GM19372 (cell line): Measurements from ENCODE around the gene PTOV1.
A peak's percentile ranks its signal among the peaks of the same experiment; 100 is the strongest.

Experiments used
- ATAC-seq: cut with Tn5 transposase; IDR thresholded peaks from one replicate; pipeline ENCODE4 v1.9.1; 2021; ENCODE audit warnings: mild to moderate bottlenecking, low read depth, moderate library complexity; ENCODE audit not compliant: unreplicated experiment

PTOV1 gene

GRCh38 chr19:49872245-49873128 lies 21.5 kb downstream of the PTOV1 start:
- no peak for ATAC-seq

DNA sequence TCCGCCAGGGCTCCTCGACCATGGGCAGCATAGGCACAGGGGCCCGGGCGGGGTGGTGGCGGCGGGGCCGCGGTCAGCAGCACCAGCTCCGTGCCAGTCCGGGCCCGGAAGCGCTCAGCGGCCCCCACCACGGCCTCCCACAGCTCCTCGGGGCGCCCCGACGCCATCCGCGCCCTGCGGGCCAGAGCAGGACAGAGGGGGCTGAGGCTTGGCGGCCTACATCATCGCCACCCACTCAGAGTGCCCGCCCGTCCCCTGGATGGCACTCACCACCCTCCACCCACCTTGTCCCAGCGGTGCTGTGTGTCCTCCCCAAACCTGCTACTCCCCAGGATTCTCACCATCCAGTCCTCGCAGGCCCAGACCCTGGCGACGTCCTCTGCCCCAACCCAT lies 22.2 kb downstream of the PTOV1 start:
- ATAC-seq = no peak

DNA sequence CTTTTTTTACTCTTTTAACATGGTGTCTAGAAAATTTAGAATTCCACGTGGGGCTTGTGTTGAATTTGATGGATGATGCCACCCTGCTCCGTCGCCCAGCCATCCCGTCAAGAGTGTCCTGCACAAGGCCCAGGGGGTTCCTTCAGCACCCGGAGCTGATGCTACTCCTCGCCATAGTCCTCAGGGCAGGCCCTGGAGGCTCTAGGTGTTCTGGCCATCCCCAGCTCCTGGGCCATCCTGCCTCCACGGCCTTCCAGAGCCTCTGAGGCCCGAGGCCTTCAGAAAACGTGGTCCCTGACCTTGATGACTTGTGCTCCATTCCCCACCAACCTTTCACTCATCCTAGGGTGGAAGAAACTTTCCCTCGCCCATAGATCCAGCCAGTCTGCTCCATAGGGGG lies 22.9 kb downstream of the PTOV1 start:
- no peak for ATAC-seq

- ATAC-seq = no peak
These were observed 23.7 kb downstream of the PTOV1 start for GRCh38 chr19:49874503-49875157.

DNA sequence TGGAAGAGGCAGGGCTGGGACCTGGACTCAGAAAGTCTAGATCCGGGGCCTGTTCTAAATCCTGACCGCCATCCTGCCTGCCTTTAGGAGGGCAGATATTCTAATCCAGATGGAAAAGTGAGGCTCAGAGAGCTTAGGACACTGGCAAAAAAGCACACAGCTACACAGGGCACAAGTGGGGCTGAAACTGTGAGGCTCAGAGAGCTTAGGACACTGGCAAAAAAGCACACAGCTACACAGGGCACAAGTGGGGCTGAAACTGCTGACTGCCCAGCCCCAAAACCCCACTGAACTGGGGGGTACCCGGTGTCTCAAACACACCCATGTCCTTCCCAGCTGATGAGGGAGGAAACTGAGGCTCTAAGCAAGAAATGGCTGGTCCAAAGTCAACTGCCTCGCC lies 24.2 kb downstream of the PTOV1 start:
- no peak for ATAC-seq

GRCh38 chr19:49875857-49876421 lies 25.0 kb downstream of the PTOV1 start:
- ATAC-seq = no peak

- peak; percentile 43 for ATAC-seq
These were observed 25.6 kb downstream of the PTOV1 start for GRCh38 chr19:49876422-49877019.

DNA sequence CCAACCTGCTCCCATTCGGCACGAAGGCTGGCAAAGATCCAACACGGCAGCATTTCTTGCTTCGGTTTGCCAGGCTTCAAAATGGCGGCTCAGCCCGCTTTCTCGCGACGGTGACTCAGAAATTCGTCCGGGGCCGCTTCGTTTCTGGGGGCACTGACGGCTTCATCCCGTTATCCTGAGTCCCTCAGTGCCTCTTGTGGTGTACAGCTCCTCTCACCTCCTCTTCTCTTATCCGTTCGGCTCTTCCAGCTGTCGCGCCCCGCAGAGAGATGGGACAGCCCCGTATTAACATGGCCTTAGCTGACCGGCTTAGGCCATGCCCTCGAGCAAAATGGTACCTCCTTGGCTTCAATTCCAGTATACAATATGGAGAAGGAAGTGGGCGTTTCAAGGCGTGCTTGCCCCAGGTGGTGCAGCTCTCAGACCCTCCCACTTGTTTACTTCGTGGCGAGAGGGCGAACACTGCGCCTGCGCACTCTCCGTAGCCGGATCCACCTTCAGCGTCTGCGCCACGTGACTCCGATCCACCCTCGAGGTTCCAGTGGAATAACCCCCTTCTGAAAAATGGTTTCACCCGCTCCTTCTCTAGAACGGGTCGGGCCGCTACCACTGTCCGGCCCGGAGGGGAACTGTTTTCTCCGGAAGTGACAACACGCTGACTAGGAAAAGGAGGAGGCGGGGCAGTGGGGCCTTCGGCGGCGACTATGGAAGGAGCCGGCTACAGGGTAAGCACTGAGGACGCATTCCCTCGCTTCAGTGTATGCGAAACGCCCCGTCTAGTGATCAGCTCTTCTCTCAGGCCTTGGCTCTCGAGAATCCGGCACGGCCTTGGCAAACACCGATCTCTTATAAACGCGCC lies 26.3 kb downstream of the PTOV1 start, which contains the start of the genes AKT1S1 and TBC1D17:
Gene AKT1S1, minus strand, starts transcription at position 336 of the 859 bp plus-strand sequence. CDS start 4,060 bp downstream, outside the sequence.
Gene TBC1D17, plus strand, starts transcription at position 683 of the 859 bp plus-strand sequence. Its CDS starts 22 bp downstream, at position 705.
- peak; percentile 52 for ATAC-seq

- peak; percentile 43 for ATAC-seq
These were observed 27.2 kb downstream of the PTOV1 start for GRCh38 chr19:49877879-49878743.

DNA sequence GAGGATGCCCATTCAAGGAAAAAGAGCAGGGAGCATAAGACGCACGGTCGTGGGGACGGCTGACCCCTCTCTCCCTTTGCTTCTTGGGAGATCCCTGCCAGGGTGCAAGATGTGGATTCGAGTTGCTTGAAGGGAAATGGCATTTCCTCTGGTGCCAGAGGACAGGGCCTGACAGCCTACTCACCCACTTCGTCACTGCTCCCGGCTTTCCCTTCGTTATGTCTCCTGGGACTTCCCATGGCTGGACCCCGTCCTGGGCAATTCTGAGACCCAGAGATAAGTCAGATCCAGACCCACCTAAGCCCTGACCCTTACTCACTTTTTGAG lies 27.7 kb downstream of the PTOV1 start:
- no peak for ATAC-seq

DNA sequence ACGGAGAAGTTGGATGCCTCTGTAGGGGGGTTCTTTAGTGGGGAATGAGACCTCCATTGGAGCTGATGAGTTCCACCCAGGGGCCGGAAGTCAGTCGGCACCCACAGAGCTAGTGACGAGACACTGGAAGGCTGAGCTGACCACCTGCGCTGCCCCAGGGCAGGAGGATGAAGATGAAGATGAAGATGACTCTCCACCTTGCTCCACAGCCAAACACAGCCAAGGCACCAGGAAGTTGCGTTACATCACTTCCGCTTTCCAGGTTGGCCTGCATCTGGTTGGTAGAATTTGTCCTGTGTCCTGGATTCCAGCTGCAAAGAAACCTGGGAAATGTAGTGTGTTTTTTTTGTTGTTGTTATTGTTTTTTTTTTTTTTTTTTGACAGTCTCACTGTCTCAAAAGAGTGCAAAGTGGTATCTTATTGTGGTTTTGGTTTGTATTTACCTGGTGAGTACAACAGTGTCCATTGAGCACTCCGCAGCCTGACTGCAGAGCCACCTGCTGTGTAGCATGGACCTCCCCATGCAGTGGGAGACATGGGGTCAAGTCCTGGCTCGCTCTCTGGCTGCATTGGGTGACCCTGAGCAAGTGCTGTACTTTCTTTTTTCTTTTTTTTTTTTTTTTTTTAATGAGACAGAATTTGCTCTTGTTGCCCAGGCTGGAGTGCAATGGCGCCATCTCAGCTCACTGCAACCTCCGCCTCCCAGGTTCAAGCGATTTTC lies 28.4 kb downstream of the PTOV1 start:
- no peak for ATAC-seq

DNA sequence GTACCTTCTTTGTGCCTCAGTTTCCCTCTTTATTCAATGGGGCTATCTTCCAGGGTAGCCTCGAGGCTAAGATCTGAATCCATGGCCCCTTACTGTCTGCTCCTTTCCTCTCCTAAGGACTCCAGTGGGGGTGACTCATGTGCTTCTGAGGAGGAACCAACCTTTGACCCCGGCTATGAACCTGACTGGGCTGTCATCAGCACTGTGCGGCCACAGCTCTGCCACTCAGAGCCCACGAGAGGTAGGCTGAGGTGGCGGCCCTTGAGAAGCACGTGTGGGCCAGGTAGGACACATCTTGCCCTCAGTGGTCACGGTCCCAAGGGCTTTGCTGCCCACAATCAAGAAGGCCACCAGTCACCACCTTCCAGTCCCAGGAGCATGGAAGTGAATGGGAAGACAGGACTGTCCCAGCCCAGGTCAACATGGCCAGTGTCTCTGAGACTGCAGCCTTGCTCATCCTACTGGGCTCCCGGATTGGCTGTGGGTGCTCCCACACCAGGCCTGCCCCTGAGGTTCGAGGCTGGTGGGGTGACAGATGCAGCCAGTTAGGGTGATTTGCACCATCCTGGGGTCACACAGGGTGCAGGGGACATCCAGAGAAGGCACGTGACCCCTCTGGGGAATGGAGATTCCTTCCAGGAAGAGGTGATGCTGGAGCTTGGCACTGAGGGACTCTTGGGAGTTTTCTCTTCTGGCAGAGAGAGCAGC lies 29.4 kb downstream of the PTOV1 start:
- no peak for ATAC-seq

GRCh38 chr19:49881186-49881585 lies 30.2 kb downstream of the PTOV1 start:
- ATAC-seq = no peak

DNA sequence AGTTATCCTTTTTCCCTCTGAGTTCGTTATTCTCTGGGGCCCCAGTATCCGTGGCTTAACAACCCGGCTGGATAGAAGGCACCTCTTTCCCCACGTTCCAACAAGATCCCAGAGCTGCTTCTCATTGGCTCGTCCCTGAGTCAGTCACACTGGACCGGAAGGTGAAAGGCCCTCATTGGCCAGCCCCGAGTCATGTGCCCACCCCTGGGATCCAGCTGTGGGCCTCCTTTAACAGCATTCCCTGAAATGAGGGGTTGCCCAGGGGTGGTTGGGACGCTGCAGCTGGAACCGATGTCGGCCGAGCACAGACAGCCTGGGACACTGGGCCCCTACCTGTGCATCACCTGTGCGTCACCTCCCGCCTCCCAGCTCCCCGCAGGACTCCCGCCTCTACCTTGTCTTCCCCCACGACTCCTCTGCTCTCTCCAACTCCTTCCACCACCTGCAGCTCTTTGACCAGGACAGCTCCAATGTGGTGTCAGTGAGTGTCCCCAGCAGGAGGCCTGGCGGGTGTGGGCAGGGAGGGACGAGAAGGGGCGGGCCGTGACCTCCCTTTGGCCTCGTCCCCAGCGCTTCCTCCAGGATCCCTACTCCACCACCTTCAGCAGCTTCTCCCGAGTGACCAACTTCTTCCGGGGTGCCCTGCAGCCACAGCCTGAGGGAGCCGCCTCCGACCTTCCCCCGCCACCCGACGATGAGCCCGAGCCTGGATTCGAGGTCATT lies 30.9 kb downstream of the PTOV1 start:
- ATAC-seq = no peak

GRCh38 chr19:49882643-49883042 lies 31.7 kb downstream of the PTOV1 start:
- ATAC-seq = no peak

DNA sequence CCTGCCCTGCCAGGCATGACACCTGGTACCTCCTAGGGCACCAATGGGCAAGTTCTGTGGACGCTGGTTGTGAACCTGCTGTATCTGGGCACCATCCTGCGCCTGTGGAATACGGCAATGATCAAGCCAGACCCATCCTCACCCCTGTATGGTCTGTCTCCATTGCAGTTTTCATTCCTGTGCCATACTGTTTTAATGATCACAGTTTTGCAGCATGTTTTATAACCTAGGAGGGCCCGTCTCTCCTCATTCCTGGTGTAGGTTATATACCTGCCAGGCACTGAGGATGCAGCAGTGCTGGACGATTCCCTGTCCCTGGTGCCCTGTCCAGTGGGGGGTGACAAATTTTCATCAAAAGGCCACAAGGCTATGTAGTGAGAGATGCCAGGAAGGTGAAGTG lies 32.1 kb downstream of the PTOV1 start:
- no peak for ATAC-seq

DNA sequence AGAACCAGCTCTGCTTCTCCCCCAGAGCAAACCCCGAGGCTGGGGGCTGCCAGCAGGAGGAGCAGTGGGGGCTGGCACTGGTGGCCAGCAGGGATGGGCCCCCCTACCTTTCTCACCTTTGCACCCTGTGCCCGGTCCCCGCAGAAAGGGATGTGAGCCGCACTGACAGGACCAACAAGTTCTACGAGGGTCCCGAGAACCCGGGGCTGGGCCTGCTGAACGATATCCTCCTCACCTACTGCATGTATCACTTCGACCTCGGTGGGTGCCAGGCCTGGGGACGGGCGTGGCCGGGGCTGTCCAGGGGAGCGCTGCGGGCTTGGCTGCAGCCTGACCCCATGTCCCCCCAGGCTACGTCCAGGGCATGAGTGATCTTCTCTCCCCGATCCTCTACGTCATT lies 33.1 kb downstream of the PTOV1 start:
- no peak for ATAC-seq
